CD14-positive monocyte (primary cell): ENCODE results near the gene ADM2. TPM values are rescaled to one million over a fixed set of nuclear protein-coding genes. Genes with fewer than 3 reads are reported as not detected.

Source experiments
- DNase-seq, 3 donors: peaks; one replicate each; pipeline ENCODE4 v3.0.0-alpha.2; 2011 to 2022
- H2AFZ ChIP-seq: 2 replicates; pipeline ENCODE4 v1.6.0; 2012; ENCODE audit warnings: mild to moderate bottlenecking, low read depth, low read length, inconsistent platforms; ENCODE audit not compliant: insufficient read depth, poor library complexity, severe bottlenecking
- H3K27ac ChIP-seq, 2 donors: 1 replicate in 1 of 2; 2 replicates in 1 of 2; pipeline ENCODE4 v1.5.1; 2012 to 2013; ENCODE audit warnings: low read length in 2 of 2, control low read depth in 1 of 2, inconsistent platforms in 1 of 2, low read depth in 1 of 2, mild to moderate bottlenecking in 1 of 2
- H3K27me3 ChIP-seq, 2 donors: one replicate each; pipeline versions ENCODE4 v1.6.0 to v1.6.1; 2011 to 2013; ENCODE audit warnings: low read length in 2 of 2; ENCODE audit not compliant: control insufficient read depth in 2 of 2, insufficient read depth in 2 of 2
- H3K36me3 ChIP-seq, 2 donors: replicated peaks in 1 of 2; 1 replicate in 1 of 2; 2 replicates in 1 of 2; pipeline versions ENCODE4 v1.5.1 to v1.6.1; 2012 to 2013; ENCODE audit warnings: low read length in 2 of 2, control low read depth in 1 of 2, inconsistent platforms in 1 of 2, mild to moderate bottlenecking in 1 of 2; ENCODE audit not compliant: insufficient read depth in 2 of 2, control insufficient read depth in 1 of 2
- H3K4me1 ChIP-seq, 2 donors: 1 replicate in 1 of 2; 2 replicates in 1 of 2; pipeline versions ENCODE4 v1.5.1 to v1.6.1; 2012 to 2013; ENCODE audit warnings: low read length in 2 of 2, control low read depth in 1 of 2, inconsistent platforms in 1 of 2, mild to moderate bottlenecking in 1 of 2, moderate library complexity in 1 of 2; ENCODE audit not compliant: insufficient read depth in 2 of 2, control insufficient read depth in 1 of 2
- H3K4me2 ChIP-seq: replicated peaks from 2 replicates; pipeline ENCODE3; 2012; ENCODE audit warnings: low read length, moderate library complexity, mild to moderate bottlenecking; ENCODE audit not compliant: poor library complexity, severe bottlenecking; ENCODE audit errors: extremely low read depth
- H3K4me3 ChIP-seq, 3 experiments: fragments of 200-600 bp in 1 of 3; sonication (generic) in 1 of 3; replicated peaks in 1 of 3; 1 replicate in 2 of 3; 2 replicates in 1 of 3; pipeline ENCODE4 v1.5.1; 2011 to 2013; ENCODE audit warnings: low read length in 3 of 3, mild to moderate bottlenecking in 3 of 3, control low read depth in 2 of 3, low read depth in 2 of 3, inconsistent platforms in 1 of 3, moderate library complexity in 1 of 3
- H3K79me2 ChIP-seq: 2 replicates; pipeline ENCODE4 v1.6.0; 2012; ENCODE audit warnings: mild to moderate bottlenecking, control low read depth, inconsistent platforms, low read length, moderate library complexity; ENCODE audit not compliant: insufficient read depth
- H3K9ac ChIP-seq: 2 replicates; pipeline ENCODE4 v1.6.0; 2017; ENCODE audit warnings: low read length, mild to moderate bottlenecking; ENCODE audit not compliant: insufficient read depth, poor library complexity, severe bottlenecking
- H3K9me3 ChIP-seq, 2 donors: replicated peaks in 1 of 2; 1 replicate in 1 of 2; 2 replicates in 1 of 2; pipeline versions ENCODE4 v1.5.1 to v1.6.1; 2012 to 2013; ENCODE audit warnings: low read length in 2 of 2, control low read depth in 1 of 2; ENCODE audit not compliant: control insufficient read depth in 1 of 2, insufficient read depth in 1 of 2
- H4K20me1 ChIP-seq: 2 replicates; pipeline ENCODE4 v1.6.0; 2012; ENCODE audit warnings: mild to moderate bottlenecking, low read length, control low read depth, moderate library complexity; ENCODE audit not compliant: insufficient read depth
- H3K27ac Mint-ChIP-seq, 7 donors: one replicate each; pipeline ENCODE4 v1.8.0; 2020; ENCODE audit warnings: mild to moderate bottlenecking in 7 of 7, mixed read lengths in 7 of 7, moderate library complexity in 6 of 7, inconsistent platforms in 2 of 7
- H3K27me3 Mint-ChIP-seq, 3 donors: one replicate each; pipeline ENCODE4 v1.8.0; 2021 to 2022; ENCODE audit warnings: low read depth in 3 of 3, mild to moderate bottlenecking in 3 of 3, mixed read lengths in 3 of 3, moderate library complexity in 3 of 3, inconsistent platforms in 1 of 3
- H3K36me3 Mint-ChIP-seq, 2 donors: one replicate each; pipeline ENCODE4 v1.8.0; 2020; ENCODE audit warnings: mixed read lengths in 2 of 2, inconsistent platforms in 1 of 2, mild to moderate bottlenecking in 1 of 2
- H3K4me1 Mint-ChIP-seq: one replicate; pipeline ENCODE4 v1.8.0; 2020; ENCODE audit warnings: mild to moderate bottlenecking, mixed read lengths
- H3K4me3 Mint-ChIP-seq, 2 donors: one replicate each; pipeline ENCODE4 v1.8.0; 2020; ENCODE audit warnings: mild to moderate bottlenecking in 2 of 2, mixed read lengths in 2 of 2, moderate library complexity in 1 of 2
- H3K9me3 Mint-ChIP-seq, 7 donors: one replicate each; pipeline ENCODE4 v1.8.0; 2020 to 2022; ENCODE audit warnings: mixed read lengths in 7 of 7, mild to moderate bottlenecking in 6 of 7, moderate library complexity in 6 of 7, inconsistent platforms in 2 of 7
- WGBS: methylation state at CpG from one replicate; pipeline ENCODE4 v1.1.5; 2013; ENCODE audit warnings: missing lambda C conversion rate; ENCODE audit not compliant: insufficient coverage; 5-methylcytosine and 5-hydroxymethylcytosine counted together
- intact Hi-C, 2 donors: fragments of 100-400 bp; cut with micrococcal nuclease; formaldehyde crosslinking; loops; one replicate each; pipeline versions ENCODE4 v1.15.0 to v1.15.1; 2023
- polyA plus RNA-seq, 3 donors: library from polyadenylated mRNA; depleted of rRNA in 1 of 3; unstranded in 2 of 3; stranded (reverse) in 1 of 3; fragments of 300-500 nt in 2 of 3; fragments of >200 nt in 1 of 3; fragmentation: Illumina TruSeq in 2 of 3; gene quantifications; 1 replicate in 2 of 3; 2 replicates in 1 of 3; pipeline ENCODE4 v1.2.3, GENCODE V29; 2012 to 2021
- TF ChIP-seq, protein P1 (sequence below): fragments of 200-600 bp; IDR thresholded peaks from one replicate; pipeline ENCODE4 v1.8.0; 2022; ENCODE audit warnings: antibody characterized with exemption, mild to moderate bottlenecking

ADM2 gene
- polyA plus RNA-seq, 3 donors, result 0.05 TPM; not detected in 2

DNA sequence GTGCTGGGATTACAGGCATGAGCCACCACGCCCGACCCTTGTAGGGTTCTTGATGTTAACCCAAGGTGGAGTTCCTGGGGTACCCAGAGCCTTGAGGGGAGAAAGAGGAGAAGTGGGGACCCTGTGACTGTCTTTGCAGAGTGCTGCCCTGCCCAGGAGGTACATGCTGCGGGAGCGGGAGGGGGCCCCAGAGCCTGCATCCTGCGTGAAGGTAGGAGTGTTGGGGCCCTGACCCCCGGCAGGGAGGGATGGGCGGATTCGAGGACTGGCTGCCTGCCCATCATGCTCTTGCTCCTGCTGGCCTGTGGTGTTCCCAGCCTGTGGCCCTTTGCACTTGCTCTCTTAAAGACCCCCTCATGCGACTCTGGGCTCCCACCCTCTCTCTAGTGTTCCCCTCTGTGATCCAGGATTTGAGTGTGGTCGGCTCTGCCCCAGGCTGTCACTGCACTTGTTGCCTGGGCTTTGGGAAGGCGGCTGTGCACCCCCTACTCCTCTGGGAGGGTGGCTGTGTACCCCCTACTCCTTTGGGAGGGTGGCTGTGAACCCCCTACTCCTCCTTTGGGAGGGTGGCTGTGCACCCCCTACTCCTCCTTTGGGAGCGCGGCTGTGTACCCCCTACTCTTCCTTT, 39.6 kb downstream of the ADM2 start:
- Histone ChIP-seq H3K27me3 (no peaks in the 10 kb centered on the region), H3K4me2 (no peak overlapping the region), H3K9me3 (no peaks in the 10 kb centered on the region), H3K36me3 (peaks cover 60 to 79% of the 10 kb centered on the region in 2 donors), H3K4me1 (peaks cover 15 to 22% of the 10 kb centered on the region in 2 donors), H4K20me1 (peaks cover 49% of the 10 kb centered on the region), H3K79me2 (peaks cover 32% of the 10 kb centered on the region), H3K9ac (no peak overlapping the region), H3K4me3 (no peak overlapping the region), H3K27ac (no peak overlapping the region), H2AFZ (no peak overlapping the region)
- Mint-ChIP-seq H3K4me1 (peaks cover 8% of the 10 kb centered on the region), H3K27me3 (peaks cover 0 to 2% (median 0%) of the 10 kb centered on the region in 3 donors), H3K27ac (peak overlapping the region in 3 of 7 donors; percentile 24 to 71 (median 32)), H3K9me3 (peaks cover 0 to 1% (median 0%) of the 10 kb centered on the region in 7 donors), H3K4me3 (no peak overlapping the region), H3K36me3 (peaks cover 34 to 74% of the 10 kb centered on the region in 2 donors)
- DNase-seq, result no peak
- WGBS, result 99% methylated on average over 10 of the region's 13 CpGs
- intact Hi-C loops, result no loop called here
- TF ChIP-seq, protein P1, sequence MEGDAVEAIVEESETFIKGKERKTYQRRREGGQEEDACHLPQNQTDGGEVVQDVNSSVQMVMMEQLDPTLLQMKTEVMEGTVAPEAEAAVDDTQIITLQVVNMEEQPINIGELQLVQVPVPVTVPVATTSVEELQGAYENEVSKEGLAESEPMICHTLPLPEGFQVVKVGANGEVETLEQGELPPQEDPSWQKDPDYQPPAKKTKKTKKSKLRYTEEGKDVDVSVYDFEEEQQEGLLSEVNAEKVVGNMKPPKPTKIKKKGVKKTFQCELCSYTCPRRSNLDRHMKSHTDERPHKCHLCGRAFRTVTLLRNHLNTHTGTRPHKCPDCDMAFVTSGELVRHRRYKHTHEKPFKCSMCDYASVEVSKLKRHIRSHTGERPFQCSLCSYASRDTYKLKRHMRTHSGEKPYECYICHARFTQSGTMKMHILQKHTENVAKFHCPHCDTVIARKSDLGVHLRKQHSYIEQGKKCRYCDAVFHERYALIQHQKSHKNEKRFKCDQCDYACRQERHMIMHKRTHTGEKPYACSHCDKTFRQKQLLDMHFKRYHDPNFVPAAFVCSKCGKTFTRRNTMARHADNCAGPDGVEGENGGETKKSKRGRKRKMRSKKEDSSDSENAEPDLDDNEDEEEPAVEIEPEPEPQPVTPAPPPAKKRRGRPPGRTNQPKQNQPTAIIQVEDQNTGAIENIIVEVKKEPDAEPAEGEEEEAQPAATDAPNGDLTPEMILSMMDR, result no peak

DNA sequence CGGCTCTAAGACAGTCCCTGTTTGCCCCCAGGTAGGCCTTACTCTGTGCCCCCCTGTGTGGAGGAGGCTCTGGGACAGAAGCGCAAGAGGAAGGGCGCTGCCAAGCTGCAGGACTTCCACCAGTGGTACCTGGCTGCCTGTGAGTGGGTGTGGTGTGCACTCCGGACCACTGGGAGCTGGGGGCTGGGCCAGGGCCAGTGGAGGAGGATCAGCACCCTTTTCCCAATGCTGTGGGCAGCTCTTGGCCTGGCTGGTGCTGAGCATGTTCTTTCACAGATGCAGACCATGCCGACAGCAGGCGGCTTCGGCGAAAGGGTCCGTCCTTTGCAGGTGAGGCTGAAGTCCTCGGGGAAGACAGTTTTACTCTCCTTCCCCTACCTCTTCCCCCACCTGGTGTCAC, 40.4 kb downstream of the ADM2 start:
- H3K27ac ChIP-seq, result no peak overlapping the region
- DNase-seq, result no peak
- Mint-ChIP-seq H3K27me3 (peaks cover 0 to 2% (median 0%) of the 10 kb centered on the region in 3 donors), H3K27ac (no peak overlapping the region), H3K4me1 (peaks cover 10% of the 10 kb centered on the region), H3K9me3 (peaks cover 0 to 1% (median 0%) of the 10 kb centered on the region in 7 donors), H3K36me3 (peaks cover 30 to 67% of the 10 kb centered on the region in 2 donors), H3K4me3 (no peak overlapping the region)
- H3K4me1 ChIP-seq, result peaks cover 15 to 30% of the 10 kb centered on the region in 2 donors
- H3K36me3 ChIP-seq, result peaks cover 53 to 71% of the 10 kb centered on the region in 2 donors
- no peak overlapping the region for H3K4me2 ChIP-seq
- intact Hi-C loops, result no loop called here
- TF ChIP-seq, protein P1, result no peak
- no peaks in the 10 kb centered on the region for H3K27me3 ChIP-seq
- H3K4me3 ChIP-seq, result no peak overlapping the region
- no peak overlapping the region for H2AFZ ChIP-seq
- H3K9me3 ChIP-seq, result no peaks in the 10 kb centered on the region
- H3K9ac ChIP-seq, result no peak overlapping the region
- peaks cover 56% of the 10 kb centered on the region for H4K20me1 ChIP-seq
- 92% methylated on average over 10 of the region's 10 CpGs for WGBS
- peaks cover 28% of the 10 kb centered on the region for H3K79me2 ChIP-seq
